ENCODE measurements around the gene SCFD1.

DNA sequence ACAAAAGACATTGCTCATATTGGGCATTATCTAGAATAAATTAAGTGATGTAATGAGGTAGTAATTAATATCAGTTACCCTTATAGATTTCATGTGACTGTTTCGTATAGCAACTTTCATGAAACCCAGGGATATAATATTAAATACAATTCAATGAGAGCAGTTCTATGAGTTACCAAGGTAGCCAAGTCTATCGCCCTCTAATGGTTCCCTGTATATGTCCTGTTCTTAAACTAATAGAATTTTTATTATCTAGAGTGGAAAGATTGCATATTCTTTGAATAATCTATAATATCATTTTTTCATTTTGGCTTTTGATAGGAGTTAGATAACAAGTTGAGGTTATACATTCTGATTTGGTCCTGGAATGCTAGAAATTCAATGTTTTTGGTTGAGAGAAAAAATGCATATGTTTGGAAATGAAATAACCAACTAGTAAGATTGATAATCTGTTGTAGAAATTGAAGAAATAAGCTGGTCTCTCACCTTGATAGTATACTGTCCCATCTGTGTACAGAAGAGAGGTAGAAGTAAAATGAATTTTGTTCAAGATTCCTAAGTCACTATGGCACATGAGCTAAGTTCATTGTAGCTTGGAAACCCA, 59.7 kb downstream of the SCFD1 start:
- TF ChIP-seq PKNOX1 (IDR thresholded peaks at IDR 0.05) (no peak), FOXM1 (IDR thresholded peaks at IDR 0.05; ENCODE audit: borderline replicate concordance) (no peak), SP1 (IDR thresholded peaks at IDR 0.05) (no peak), SUZ12 (IDR thresholded peaks at IDR 0.05) (no peak), ELF4 (IDR thresholded peaks at IDR 0.05) (no peak), NFRKB (IDR thresholded peaks at IDR 0.05) (no peak), BHLHE40 (IDR thresholded peaks at IDR 0.05; ENCODE audit: borderline replicate concordance) (no peak), FOXA1 (IDR thresholded peaks at IDR 0.05) (no peak)
